ENCODE data around the gene ZNF285. TPM values are rescaled to one million over a fixed set of nuclear protein-coding genes. Genes with fewer than 3 reads are reported as not detected.
"Not testable (repeated sequence)": the region's sequence is repeated elsewhere in the genome, so short reads cannot be mapped to it uniquely, and the experiment has no call there.

The ZNF285 gene
- 1 to 10 TPM; 1.3 to 4.4 (median 1.5) TPM for total RNA-seq
- long read RNA-seq, donor 1, full-length matches to known transcripts: 4 of 4 reads
- long read RNA-seq, donor 1, partial matches to known transcripts: 0 of 4 reads
- long read RNA-seq, donor 1, other reads (novel, unspliced or antisense): 0 of 4 reads
- long read RNA-seq, donor 2: 0 reads

DNA sequence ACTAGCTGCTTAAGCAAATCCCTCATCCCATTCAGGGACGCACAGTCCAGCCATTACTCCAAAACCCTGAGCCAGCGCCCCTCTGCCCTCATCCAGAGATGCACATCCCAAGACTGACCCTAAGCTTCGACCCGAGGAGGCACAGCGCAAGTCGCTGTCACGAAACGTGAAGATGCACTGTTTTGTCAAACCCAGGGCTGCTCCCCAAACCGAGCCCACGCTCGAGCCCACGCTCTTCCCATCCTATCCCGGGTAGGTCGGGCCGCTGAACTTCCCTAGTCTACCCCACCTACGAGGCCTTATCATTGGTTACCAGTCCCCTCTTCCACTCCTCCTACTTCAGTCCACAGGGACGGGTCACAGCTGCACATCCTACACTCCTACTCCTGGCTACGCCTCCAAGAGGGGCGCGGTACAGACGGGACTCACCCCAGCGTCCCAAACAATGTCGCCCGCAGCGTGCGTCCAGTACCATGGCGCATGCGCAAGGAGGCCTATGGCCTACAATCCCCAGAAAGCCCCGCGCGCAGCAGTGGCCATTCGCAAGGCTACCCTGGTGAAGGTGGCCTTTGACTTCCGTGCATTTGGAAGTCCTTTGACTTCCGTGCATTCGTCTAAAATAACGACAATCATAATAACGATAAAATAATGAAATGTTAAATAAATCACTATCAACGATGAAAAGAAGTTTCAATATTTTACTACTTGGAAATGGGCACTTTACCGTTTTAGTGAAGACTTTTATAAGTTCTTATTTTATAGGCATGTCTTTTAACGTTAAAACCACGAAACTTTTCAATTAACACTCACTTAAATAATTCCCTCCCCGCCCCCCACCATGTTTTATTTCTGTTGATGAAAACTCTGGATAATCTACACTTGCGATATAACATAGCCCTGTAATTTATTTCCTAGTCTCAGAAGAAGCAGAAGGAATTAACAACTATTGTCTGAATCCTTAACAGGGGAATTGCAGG lies at the start of gene ZNF285:
TSS of gene ZNF285 (minus strand) at position 470 of the 977 bp plus-strand sequence. CDS start 4,395 bp downstream, outside the sequence.
- DNase-seq: peak; percentile 91 to 93 (median 92)
- Histone ChIP-seq H3K9me3 (peaks cover 17% of the 10 kb centered on the region), H3K4me3 (peak within 1 kb of the TSS; percentile 6), H3K36me3 (ENCODE audit: low read depth) (no peaks in the 10 kb centered on the region), H3K4me1 (ENCODE audit: low read depth) (no peaks in the 10 kb centered on the region)
- peak; percentile 100 for ATAC-seq
- TF ChIP-seq, protein P1, sequence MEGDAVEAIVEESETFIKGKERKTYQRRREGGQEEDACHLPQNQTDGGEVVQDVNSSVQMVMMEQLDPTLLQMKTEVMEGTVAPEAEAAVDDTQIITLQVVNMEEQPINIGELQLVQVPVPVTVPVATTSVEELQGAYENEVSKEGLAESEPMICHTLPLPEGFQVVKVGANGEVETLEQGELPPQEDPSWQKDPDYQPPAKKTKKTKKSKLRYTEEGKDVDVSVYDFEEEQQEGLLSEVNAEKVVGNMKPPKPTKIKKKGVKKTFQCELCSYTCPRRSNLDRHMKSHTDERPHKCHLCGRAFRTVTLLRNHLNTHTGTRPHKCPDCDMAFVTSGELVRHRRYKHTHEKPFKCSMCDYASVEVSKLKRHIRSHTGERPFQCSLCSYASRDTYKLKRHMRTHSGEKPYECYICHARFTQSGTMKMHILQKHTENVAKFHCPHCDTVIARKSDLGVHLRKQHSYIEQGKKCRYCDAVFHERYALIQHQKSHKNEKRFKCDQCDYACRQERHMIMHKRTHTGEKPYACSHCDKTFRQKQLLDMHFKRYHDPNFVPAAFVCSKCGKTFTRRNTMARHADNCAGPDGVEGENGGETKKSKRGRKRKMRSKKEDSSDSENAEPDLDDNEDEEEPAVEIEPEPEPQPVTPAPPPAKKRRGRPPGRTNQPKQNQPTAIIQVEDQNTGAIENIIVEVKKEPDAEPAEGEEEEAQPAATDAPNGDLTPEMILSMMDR (IDR thresholded peaks at IDR 0.05): no peak
- intact Hi-C loops (cut with DNase I, micrococcal nuclease): no loop called here

DNA sequence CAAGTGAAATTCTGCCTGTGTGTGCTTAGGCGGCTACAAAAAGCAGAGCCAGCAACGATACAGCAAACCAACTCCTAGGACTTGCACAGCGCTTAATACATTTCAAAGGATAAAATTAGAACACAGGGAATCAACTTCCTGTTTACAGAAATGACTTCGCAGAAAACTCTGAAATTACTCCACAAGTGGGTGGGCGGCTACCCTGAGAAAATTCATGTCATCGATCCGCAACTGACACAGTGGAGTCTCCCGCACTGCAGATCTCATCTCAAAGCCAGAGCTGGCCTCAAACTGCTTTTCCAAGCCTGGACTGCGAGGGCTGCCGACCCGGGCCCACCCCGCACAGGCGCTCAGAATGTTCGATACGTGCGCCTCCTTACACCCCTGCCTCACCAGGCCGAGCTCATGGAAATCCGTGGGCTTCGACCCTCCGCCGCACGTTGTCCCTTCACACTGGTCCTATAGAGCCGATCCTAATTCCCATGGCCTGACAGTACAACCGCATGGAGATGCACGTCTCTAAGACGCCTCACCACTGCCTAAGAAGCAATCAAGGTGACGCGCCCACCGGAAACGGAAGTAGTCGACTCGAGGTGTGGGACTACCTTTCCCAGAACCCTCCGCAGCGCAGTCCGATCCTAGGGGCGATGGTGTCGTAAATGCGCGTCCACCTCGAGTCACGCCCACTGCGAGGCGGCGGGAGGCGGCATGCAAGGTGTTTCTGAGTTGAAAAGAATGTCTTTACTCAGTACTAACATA lies 46.7 kb upstream of the ZNF285 start, which contains the start of gene ZNF229:
TSS of gene ZNF229 (minus strand) at position 557 of the 759 bp plus-strand sequence. CDS start 5,625 bp downstream, outside the sequence.
- Histone ChIP-seq H3K9me3 (peaks cover 73% of the 10 kb centered on the region), H3K4me3 (no peak within 1 kb of the TSS), H3K36me3 (ENCODE audit: low read depth) (no peaks in the 10 kb centered on the region), H3K4me1 (ENCODE audit: low read depth) (no peaks in the 10 kb centered on the region)
- DNase-seq (peak; percentile 83 to 94 (median 86)), ATAC-seq (peak; percentile 92)
- TF ChIP-seq, protein P1 (IDR thresholded peaks at IDR 0.05): no peak
- intact Hi-C loops (cut with DNase I, micrococcal nuclease): no loop called here

DNA sequence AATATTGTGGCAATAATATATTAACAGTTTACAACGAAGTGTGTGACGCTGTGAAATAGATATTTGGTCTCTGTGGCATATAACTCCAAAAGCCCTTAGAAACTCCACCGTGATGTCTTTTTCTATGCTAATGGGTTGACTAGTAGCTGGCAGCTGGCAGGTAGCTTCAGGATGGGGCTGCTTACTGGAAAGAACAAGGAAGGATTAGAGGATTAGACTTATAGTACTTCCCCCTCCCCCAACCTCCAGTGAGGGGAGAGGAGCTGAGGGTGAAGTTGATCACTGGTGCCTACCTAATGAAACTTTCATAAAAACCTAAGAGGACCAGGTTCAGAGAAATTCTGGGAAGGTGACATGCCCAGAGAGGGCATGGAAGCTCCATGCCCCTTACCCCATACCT lies 37.0 kb upstream of the ZNF285 start:
- H3K4me1 ChIP-seq (ENCODE audit: low read depth): no peaks in the 10 kb centered on the region
- peaks cover 75% of the 10 kb centered on the region for H3K9me3 ChIP-seq
- H3K4me3 ChIP-seq: no peak overlapping the region
- no peaks in the 10 kb centered on the region for H3K36me3 ChIP-seq (ENCODE audit: low read depth)
- intact Hi-C loops (cut with DNase I, micrococcal nuclease): no loop called here
- no peak for ATAC-seq
- no peak for DNase-seq
- TF ChIP-seq, protein P1 (IDR thresholded peaks at IDR 0.05): no peak

DNA sequence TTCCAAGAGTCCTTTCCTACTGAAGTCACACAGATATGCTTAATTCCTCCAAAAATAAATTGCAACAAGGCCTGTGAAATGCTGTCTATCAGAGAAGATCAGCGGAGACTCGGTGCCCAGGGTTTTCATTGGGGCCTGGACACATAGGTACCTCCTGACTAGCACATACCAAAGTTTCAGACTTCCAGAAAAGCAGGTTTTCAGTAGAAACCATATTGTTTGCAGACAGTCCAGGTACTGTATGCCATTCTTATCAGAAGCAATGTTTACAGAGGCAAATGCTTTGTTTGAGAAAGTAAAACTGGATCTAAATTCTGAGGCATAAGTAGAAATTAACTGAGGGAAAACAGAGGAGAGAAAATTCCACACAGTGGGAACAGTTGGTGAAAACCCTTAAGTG lies 34.0 kb upstream of the ZNF285 start:
- no peak for DNase-seq
- Histone ChIP-seq H3K4me3 (no peak overlapping the region), H3K36me3 (ENCODE audit: low read depth) (no peaks in the 10 kb centered on the region), H3K9me3 (peaks cover 77% of the 10 kb centered on the region), H3K4me1 (ENCODE audit: low read depth) (no peaks in the 10 kb centered on the region)
- ATAC-seq: no peak
- TF ChIP-seq, protein P1 (IDR thresholded peaks at IDR 0.05): no peak
- intact Hi-C loops (cut with DNase I, micrococcal nuclease): no loop called here

DNA sequence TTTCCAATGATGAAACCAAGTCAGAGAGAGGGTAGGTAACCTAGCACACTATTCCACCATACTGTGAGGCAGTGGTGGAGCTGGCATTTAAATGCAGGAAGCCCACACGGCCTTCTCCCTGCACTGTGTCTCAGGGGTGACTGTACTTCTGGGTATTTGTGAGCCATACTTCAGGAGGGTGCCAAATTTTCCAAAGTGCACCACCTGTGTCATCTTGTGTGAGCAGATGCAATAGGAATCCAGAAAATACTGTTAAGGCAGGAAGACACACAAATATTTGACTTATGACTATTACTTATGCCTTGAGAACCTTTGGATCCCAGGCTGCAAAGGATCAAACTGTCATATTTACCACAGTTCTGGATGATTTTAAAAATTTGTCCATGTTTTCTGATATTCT lies 29.5 kb upstream of the ZNF285 start:
- DNase-seq: no peak
- no peak overlapping the region for H3K4me3 ChIP-seq
- ATAC-seq: no peak
- TF ChIP-seq, protein P1 (IDR thresholded peaks at IDR 0.05): no peak
- no peaks in the 10 kb centered on the region for H3K36me3 ChIP-seq (ENCODE audit: low read depth)
- intact Hi-C loops (cut with DNase I, micrococcal nuclease): no loop called here
- no peaks in the 10 kb centered on the region for H3K4me1 ChIP-seq (ENCODE audit: low read depth)
- H3K9me3 ChIP-seq: peaks cover 92% of the 10 kb centered on the region

DNA sequence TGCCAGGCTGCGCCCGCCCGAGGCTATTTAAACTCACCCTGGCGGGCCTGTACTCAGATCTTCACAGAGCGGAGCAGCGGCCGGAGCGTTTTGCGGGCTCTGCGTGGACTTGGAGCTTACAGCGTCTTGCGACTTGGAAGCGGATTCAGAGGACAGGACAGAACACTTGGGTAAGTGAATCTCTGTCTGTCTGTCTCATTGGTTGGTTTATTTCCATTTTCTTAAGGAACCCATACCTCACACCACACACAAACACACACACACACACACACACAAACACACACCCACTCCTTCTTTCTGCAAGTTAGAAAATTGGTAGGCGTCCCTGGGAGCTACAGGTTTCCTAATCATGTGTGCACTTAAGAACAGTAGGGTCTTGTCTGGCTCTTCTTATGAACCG lies 14.1 kb upstream of the ZNF285 start:
- H3K36me3 ChIP-seq (ENCODE audit: low read depth); intact Hi-C loops (cut with DNase I, micrococcal nuclease); H3K4me3 ChIP-seq; ATAC-seq; DNase-seq; H3K4me1 ChIP-seq (ENCODE audit: low read depth): not testable (repeated sequence)
- peaks cover 40% of the 10 kb centered on the region for H3K9me3 ChIP-seq

DNA sequence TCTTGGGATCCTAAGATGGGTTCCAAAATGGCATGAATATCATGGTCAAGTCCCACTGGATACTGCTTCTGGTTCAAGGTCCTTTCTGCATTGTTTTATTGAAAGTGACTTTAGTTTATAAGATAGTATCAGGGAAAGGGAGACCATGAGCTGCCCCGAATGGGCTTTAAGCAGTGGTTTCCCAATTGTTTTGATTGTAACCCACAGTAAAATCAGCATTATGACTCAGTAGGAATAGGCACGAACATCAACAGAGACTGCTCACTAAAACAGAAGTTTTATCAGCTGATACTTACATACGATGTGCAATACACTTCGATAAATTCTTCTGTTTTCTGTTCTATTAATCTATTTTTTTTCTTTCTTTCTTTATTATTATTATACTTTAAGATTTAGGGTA lies 12.1 kb downstream of the ZNF285 start:
- H3K9me3 ChIP-seq: peaks cover 21% of the 10 kb centered on the region
- H3K4me1 ChIP-seq (ENCODE audit: low read depth); ATAC-seq; H3K36me3 ChIP-seq (ENCODE audit: low read depth); H3K4me3 ChIP-seq; intact Hi-C loops (cut with DNase I, micrococcal nuclease); DNase-seq: not testable (repeated sequence)

Data from mucosa of descending colon (tissue), 3 donors.